Stomach (tissue), 9 donors: ENCODE results near the gene BHLHE40. TPM values are rescaled to one million over a fixed set of nuclear protein-coding genes. Genes with fewer than 3 reads are reported as not detected.
A peak's percentile ranks its signal among the peaks of the same experiment; 100 is the strongest.

Source experiments
- DNase-seq, 2 donors: peaks; one replicate each; pipeline versions ENCODE4 v3.0.0 to v3.0.0-alpha.2; 2013 to 2019
- H3K27ac ChIP-seq, 5 donors: fragments of 200-600 bp in 4 of 5; sonication (generic) in 4 of 5; one replicate each; pipeline ENCODE4 v1.5.1; 2013 to 2019; ENCODE audit warnings: mild to moderate bottlenecking in 1 of 5, moderate library complexity in 1 of 5
- H3K27me3 ChIP-seq, 3 donors: fragments of 200-600 bp; sonication (generic); one replicate each; pipeline ENCODE4 v1.5.1; 2017 to 2019; ENCODE audit warnings: mixed run types in 1 of 3
- H3K36me3 ChIP-seq, 4 donors: fragments of 200-600 bp; sonication (generic); 1 replicate in 3 of 4; 2 replicates in 1 of 4; pipeline ENCODE4 v1.5.1; 2016 to 2019
- H3K4me1 ChIP-seq, 4 donors: fragments of 200-600 bp; sonication (generic); one replicate each; pipeline ENCODE4 v1.5.1; 2016 to 2019
- H3K4me3 ChIP-seq, 4 donors: fragments of 200-600 bp; sonication (generic) in 3 of 4; one replicate each; pipeline ENCODE4 v1.5.1; 2016 to 2019; ENCODE audit warnings: mild to moderate bottlenecking in 1 of 4
- H3K9me3 ChIP-seq, 4 donors: fragments of 200-600 bp; sonication (generic); one replicate each; pipeline ENCODE4 v1.5.1; 2016 to 2019
- EP300 ChIP-seq: sonication (generic); formaldehyde crosslinking; IDR thresholded peaks from one replicate; pipeline ENCODE4 v1.6.1; 2017; ENCODE audit warnings: antibody characterized with exemption
- POLR2A ChIP-seq, 4 donors: fragments of 450-650 bp; IDR thresholded peaks; one replicate each; pipeline ENCODE4 v1.6.1; 2016; ENCODE audit warnings: antibody characterized with exemption in 4 of 4, control low read depth in 2 of 4, mild to moderate bottlenecking in 1 of 4, moderate library complexity in 1 of 4
- POLR2AphosphoS5 ChIP-seq, 3 donors: sonication (generic); formaldehyde crosslinking; IDR thresholded peaks; one replicate each; pipeline ENCODE4 v1.6.1; 2016; ENCODE audit warnings: antibody characterized with exemption in 3 of 3
- WGBS, 5 donors: extraction: QIAGEN DNeasy Blood & Tissue Kit in 3 of 5; methylation state at CpG; one replicate each; pipeline versions ENCODE4 v1.1.5 to v1.1.7; 2013 to 2018; 5-methylcytosine and 5-hydroxymethylcytosine counted together
- intact Hi-C: fragments of 100-400 bp; cut with DNase I; formaldehyde crosslinking; loops from one replicate; pipeline ENCODE4 v1.15.1; 2023; ENCODE audit warnings: low total_unique reads
- polyA plus RNA-seq, 3 donors: library from polyadenylated mRNA; stranded (reverse); fragments of 200-250 nt; gene quantifications; one replicate each; pipeline ENCODE4 v1.2.3, GENCODE V29; 2013
- total RNA-seq, 5 donors: library from RNA; depleted of rRNA; stranded (reverse); fragments of >200 nt; gene quantifications; one replicate each; pipeline versions ENCODE4 v1.1.0 to v1.2.3, GENCODE V29; 2014 to 2016
- TF ChIP-seq, protein P1 (sequence below), 7 experiments: fragments of 450-650 bp in 4 of 7; fragments of 200-600 bp in 3 of 7; sonication (generic) in 3 of 7; IDR thresholded peaks; one replicate each; pipeline ENCODE4 v1.5.1; 2016 to 2019; ENCODE audit warnings: antibody characterized with exemption in 7 of 7, control low read depth in 2 of 7, mild to moderate bottlenecking in 1 of 7
- donor health status: healthy with polysubstance abuse.
- donor health status: Bipolar disorder and iron deficiency.
- donor health status: healthy.

The BHLHE40 gene
- total and polyA plus RNA-seq, 8 donors: 7.6 to 39.7 (median 25.4) TPM

DNA sequence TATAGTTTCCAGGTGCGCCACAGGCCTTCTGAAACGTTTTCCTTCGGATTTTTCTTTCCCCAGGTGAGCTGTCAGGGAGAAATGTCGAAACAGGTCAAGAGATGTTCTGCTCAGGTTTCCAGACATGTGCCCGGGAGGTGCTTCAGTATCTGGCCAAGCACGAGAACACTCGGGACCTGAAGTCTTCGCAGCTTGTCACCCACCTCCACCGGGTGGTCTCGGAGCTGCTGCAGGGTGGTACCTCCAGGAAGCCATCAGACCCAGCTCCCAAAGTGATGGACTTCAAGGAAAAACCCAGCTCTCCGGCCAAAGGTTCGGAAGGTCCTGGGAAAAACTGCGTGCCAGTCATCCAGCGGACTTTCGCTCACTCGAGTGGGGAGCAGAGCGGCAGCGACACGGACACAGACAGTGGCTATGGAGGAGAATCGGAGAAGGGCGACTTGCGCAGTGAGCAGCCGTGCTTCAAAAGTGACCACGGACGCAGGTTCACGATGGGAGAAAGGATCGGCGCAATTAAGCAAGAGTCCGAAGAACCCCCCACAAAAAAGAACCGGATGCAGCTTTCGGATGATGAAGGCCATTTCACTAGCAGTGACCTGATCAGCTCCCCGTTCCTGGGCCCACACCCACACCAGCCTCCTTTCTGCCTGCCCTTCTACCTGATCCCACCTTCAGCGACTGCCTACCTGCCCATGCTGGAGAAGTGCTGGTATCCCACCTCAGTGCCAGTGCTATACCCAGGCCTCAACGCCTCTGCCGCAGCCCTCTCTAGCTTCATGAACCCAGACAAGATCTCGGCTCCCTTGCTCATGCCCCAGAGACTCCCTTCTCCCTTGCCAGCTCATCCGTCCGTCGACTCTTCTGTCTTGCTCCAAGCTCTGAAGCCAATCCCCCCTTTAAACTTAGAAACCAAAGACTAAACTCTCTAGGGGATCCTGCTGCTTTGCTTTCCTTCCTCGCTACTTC, 3.8 kb downstream of the BHLHE40 start:
- Histone ChIP-seq H3K4me1 (peaks cover 55 to 76% (median 74%) of the 10 kb centered on the region in 4 donors), H3K4me3 (peak overlapping the region; percentile 19 to 97 (median 78)), H3K36me3 (peaks cover 6 to 14% (median 9%) of the 10 kb centered on the region in 4 donors), H3K9me3 (no peaks in the 10 kb centered on the region), H3K27me3 (no peaks in the 10 kb centered on the region), H3K27ac (peak overlapping the region; percentile 83 to 99 (median 97))
- 66 to 77% (median 74%) methylated on average over 40 of the region's 40 CpGs for WGBS, 5 donors
- DNase-seq: no peak
- TF ChIP-seq POLR2A (IDR thresholded peaks at IDR 0.05) (no peak), POLR2AphosphoS5 (IDR thresholded peaks at IDR 0.05) (no peak), EP300 (no peak)
- TF ChIP-seq, protein P1, sequence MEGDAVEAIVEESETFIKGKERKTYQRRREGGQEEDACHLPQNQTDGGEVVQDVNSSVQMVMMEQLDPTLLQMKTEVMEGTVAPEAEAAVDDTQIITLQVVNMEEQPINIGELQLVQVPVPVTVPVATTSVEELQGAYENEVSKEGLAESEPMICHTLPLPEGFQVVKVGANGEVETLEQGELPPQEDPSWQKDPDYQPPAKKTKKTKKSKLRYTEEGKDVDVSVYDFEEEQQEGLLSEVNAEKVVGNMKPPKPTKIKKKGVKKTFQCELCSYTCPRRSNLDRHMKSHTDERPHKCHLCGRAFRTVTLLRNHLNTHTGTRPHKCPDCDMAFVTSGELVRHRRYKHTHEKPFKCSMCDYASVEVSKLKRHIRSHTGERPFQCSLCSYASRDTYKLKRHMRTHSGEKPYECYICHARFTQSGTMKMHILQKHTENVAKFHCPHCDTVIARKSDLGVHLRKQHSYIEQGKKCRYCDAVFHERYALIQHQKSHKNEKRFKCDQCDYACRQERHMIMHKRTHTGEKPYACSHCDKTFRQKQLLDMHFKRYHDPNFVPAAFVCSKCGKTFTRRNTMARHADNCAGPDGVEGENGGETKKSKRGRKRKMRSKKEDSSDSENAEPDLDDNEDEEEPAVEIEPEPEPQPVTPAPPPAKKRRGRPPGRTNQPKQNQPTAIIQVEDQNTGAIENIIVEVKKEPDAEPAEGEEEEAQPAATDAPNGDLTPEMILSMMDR (IDR thresholded peaks at IDR 0.05): no peak
- intact Hi-C loops: no loop called here

- Histone ChIP-seq H3K27me3 (no peaks in the 10 kb centered on the region), H3K36me3 (peaks cover 6 to 14% (median 9%) of the 10 kb centered on the region in 4 donors), H3K27ac (peak overlapping the region; percentile 83 to 99 (median 97)), H3K4me3 (peak overlapping the region; percentile 19 to 97 (median 78)), H3K4me1 (peaks cover 55 to 83% (median 79%) of the 10 kb centered on the region in 4 donors), H3K9me3 (no peaks in the 10 kb centered on the region)
- TF ChIP-seq POLR2A (IDR thresholded peaks at IDR 0.05) (no peak), POLR2AphosphoS5 (IDR thresholded peaks at IDR 0.05) (peak in 2 of 3 donors; percentile 68 to 78)
- intact Hi-C loops: no loop called here
- peak; percentile 61 to 83 for DNase-seq
- WGBS, 5 donors: 11 to 19% (median 15%) methylated on average over 15 to 16 of the region's 16 CpGs
Observed at GRCh38 chr3:4983739-4984510, 4.7 kb downstream of the BHLHE40 start.

GRCh38 chr3:4984511-4984864, 5.3 kb downstream of the BHLHE40 start:
- peaks cover 6 to 14% (median 9%) of the 10 kb centered on the region in 4 donors for H3K36me3 ChIP-seq
- DNase-seq: no peak
- 27 to 42% (median 36%) methylated on average over 9 of the region's 9 CpGs for whole genome bisulfite sequencing, 5 donors
- H3K9me3 ChIP-seq: no peaks in the 10 kb centered on the region
- H3K4me3 ChIP-seq: peak overlapping the region; percentile 19 to 97 (median 78)
- H3K4me1 ChIP-seq: peaks cover 55 to 88% (median 82%) of the 10 kb centered on the region in 4 donors
- TF ChIP-seq POLR2A (IDR thresholded peaks at IDR 0.05) (no peak), EP300 (no peak), POLR2AphosphoS5 (IDR thresholded peaks at IDR 0.05) (no peak)
- TF ChIP-seq, protein P1 (IDR thresholded peaks at IDR 0.05): no peak
- H3K27me3 ChIP-seq: no peaks in the 10 kb centered on the region
- H3K27ac ChIP-seq: peak overlapping the region; percentile 83 to 99 (median 97)
- intact Hi-C loops: no loop called here

- DNase-seq: peak in 1 of 2 donors; percentile 43
- intact Hi-C loops: no loop called here
- H3K4me1 ChIP-seq: peaks cover 55 to 93% (median 79%) of the 10 kb centered on the region in 4 donors
Observed at GRCh38 chr3:4985330-4986174, 6.3 kb downstream of the BHLHE40 start.

More at GRCh38 chr3:4985330-4986174, 6.3 kb downstream of the BHLHE40 start:
- TF ChIP-seq, protein P1 (IDR thresholded peaks at IDR 0.05): no peak
- peak overlapping the region; percentile 85 to 99 (median 97) for H3K27ac ChIP-seq
- no peaks in the 10 kb centered on the region for H3K9me3 ChIP-seq
- WGBS, 5 donors: 62 to 70% (median 66%) methylated on average over 10 of the region's 10 CpGs
- H3K36me3 ChIP-seq: peaks cover 6 to 14% (median 9%) of the 10 kb centered on the region in 4 donors
- no peaks in the 10 kb centered on the region for H3K27me3 ChIP-seq
- no peak overlapping the region for H3K4me3 ChIP-seq
